GM23248 (cell line): ENCODE measurements around the gene VPS37B. TPM values are rescaled to one million over a fixed set of nuclear protein-coding genes. Genes with fewer than 3 reads are reported as not detected.

ENCODE experiments used
- DNase-seq: peaks from one replicate; pipeline ENCODE4 v3.0.0-alpha.2; 2015
- H2AFZ ChIP-seq: fragments of 200-600 bp; sonication (generic); 2 replicates; pipeline ENCODE4 v1.6.1; 2016; ENCODE audit warnings: antibody characterized with exemption
- H3F3A ChIP-seq: fragments of 200-600 bp; sonication (generic); 2 replicates; pipeline ENCODE4 v1.6.1; 2016; ENCODE audit warnings: mild to moderate bottlenecking, antibody characterized with exemption, mixed run types; ENCODE audit not compliant: insufficient read depth
- H3K27ac ChIP-seq: fragments of 200-600 bp; sonication (generic); 2 replicates; pipeline ENCODE4 v1.5.1; 2016; ENCODE audit warnings: mild to moderate bottlenecking
- H3K27me3 ChIP-seq: fragments of 200-600 bp; sonication (generic); replicated peaks from 2 replicates; pipeline ENCODE4 v1.6.1; 2016; ENCODE audit warnings: mild to moderate bottlenecking; ENCODE audit not compliant: insufficient read depth
- H3K36me3 ChIP-seq: fragments of 200-600 bp; sonication (generic); 2 replicates; pipeline ENCODE4 v1.6.1; 2016; ENCODE audit warnings: low read depth, mild to moderate bottlenecking
- H3K4me1 ChIP-seq: fragments of 200-600 bp; sonication (generic); 2 replicates; pipeline ENCODE4 v1.6.1; 2016; ENCODE audit warnings: mild to moderate bottlenecking; ENCODE audit not compliant: insufficient read depth
- H3K4me2 ChIP-seq: fragments of 200-600 bp; sonication (generic); one replicate; pipeline ENCODE4 v1.6.1; 2016; ENCODE audit warnings: mild to moderate bottlenecking; ENCODE audit not compliant: unreplicated experiment
- H3K4me3 ChIP-seq: fragments of 200-600 bp; sonication (generic); 2 replicates; pipeline ENCODE4 v1.5.1; 2016; ENCODE audit warnings: mild to moderate bottlenecking
- H3K79me2 ChIP-seq: fragments of 200-600 bp; sonication (generic); 2 replicates; pipeline ENCODE4 v1.6.1; 2016; ENCODE audit warnings: mild to moderate bottlenecking; ENCODE audit not compliant: insufficient read depth
- H3K9ac ChIP-seq: fragments of 200-600 bp; sonication (generic); 2 replicates; pipeline ENCODE4 v1.6.1; 2016; ENCODE audit warnings: mild to moderate bottlenecking
- H3K9me2 ChIP-seq: fragments of 200-600 bp; sonication (generic); 2 replicates; pipeline ENCODE4 v1.6.1; 2016; ENCODE audit warnings: mixed run types, mild to moderate bottlenecking, moderate library complexity; ENCODE audit not compliant: insufficient read depth
- H3K9me3 ChIP-seq: fragments of 200-600 bp; sonication (generic); one replicate; pipeline ENCODE4 v1.6.1; 2017; ENCODE audit warnings: low read depth
- H4K20me1 ChIP-seq: fragments of 200-600 bp; sonication (generic); 2 replicates; pipeline ENCODE4 v1.6.0; 2016; ENCODE audit not compliant: insufficient read depth
- EZH2 ChIP-seq: fragments of 200-600 bp; sonication (generic); IDR thresholded peaks from 2 replicates; pipeline ENCODE4 v1.6.1; 2018; ENCODE audit warnings: antibody characterized with exemption, mild to moderate bottlenecking; ENCODE audit not compliant: insufficient read depth, poor library complexity, severe bottlenecking
- EZH2phosphoT487 ChIP-seq: fragments of 200-600 bp; sonication (generic); IDR thresholded peaks from 2 replicates; pipeline ENCODE4 v1.6.1; 2018; ENCODE audit warnings: antibody characterized with exemption, moderate library complexity, mild to moderate bottlenecking, low read depth; ENCODE audit not compliant: insufficient read depth
- WGBS, 2 experiments: methylation state at CpG; one replicate each; pipeline ENCODE4 v1.1.6; 2015 to 2017; ENCODE audit warnings: low lambda C conversion rate in 2 of 2, low coverage in 1 of 2; ENCODE audit errors: missing lambda C conversion rate in 2 of 2; 5-methylcytosine and 5-hydroxymethylcytosine counted together
- in situ Hi-C: fragments of 300-500 bp; cut with MboI; formaldehyde crosslinking; loops from 2 replicates; pipeline ENCODE4 v1.15.0; 2020
- polyA plus RNA-seq: library from polyadenylated mRNA; unstranded; fragments of >200 nt; fragmentation: Nextera tagmentation; extraction: Ambion mirVana; gene quantifications from 2 replicates; pipeline ENCODE4 v1.2.1, GENCODE V29; 2016
- total RNA-seq: library from RNA; depleted of rRNA; stranded (reverse); fragments of >200 nt; shearing (Covaris generic); gene quantifications from 2 replicates; pipeline ENCODE4 v1.2.3, GENCODE V29; 2014

VPS37B gene
- total and polyA plus RNA-seq, 2 experiments from 2014 or later, result 19.1 to 31.3 TPM

DNA sequence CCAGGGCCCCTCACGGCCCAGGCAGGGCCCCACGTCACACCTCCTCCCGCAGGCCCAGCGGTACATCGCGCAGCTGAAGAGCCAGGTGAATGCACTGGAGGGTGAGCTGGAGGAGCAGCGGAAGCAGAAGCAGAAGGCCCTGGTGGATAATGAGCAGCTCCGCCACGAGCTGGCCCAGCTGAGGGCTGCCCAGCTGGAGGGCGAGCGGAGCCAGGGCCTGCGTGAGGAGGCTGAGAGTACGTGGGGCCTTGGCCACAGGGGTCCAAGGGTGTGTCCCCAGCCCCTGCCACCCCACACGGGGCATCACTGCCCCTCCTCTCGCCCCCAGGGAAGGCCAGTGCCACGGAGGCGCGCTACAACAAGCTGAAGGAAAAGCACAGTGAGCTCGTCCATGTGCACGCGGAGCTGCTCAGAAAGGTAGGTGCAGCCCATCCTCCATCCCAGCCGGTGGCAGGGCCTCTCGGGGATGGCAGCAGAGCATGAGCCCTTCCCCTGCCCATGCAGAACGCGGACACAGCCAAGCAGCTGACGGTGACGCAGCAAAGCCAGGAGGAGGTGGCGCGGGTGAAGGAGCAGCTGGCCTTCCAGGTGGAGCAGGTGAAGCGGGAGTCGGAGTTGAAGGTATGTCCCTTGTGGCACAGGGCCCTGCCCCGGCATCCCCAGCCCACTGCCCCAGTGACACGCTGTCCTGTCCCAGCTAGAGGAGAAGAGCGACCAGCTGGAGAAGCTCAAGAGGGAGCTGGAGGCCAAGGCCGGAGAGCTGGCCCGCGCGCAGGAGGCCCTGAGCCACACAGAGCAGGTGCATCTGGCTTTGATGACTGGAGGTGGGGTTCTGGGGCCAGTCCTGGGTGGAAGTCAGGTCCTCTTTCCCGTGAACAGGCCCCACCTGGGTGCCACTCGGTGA is 39.7 kb downstream of the VPS37B start:
- Histone ChIP-seq H3K9me2 (no peaks in the 10 kb centered on the region), H3K79me2 (no peaks in the 10 kb centered on the region), H4K20me1 (no peaks in the 10 kb centered on the region), H3K9ac (no peak overlapping the region), H2AFZ (no peak overlapping the region), H3K36me3 (no peaks in the 10 kb centered on the region), H3K27ac (no peak overlapping the region), H3K27me3 (no peaks in the 10 kb centered on the region), H3K4me2 (no peak overlapping the region), H3K4me3 (no peak overlapping the region), H3K4me1 (peaks cover 15% of the 10 kb centered on the region), H3F3A (peaks cover 14% of the 10 kb centered on the region), H3K9me3 (no peaks in the 10 kb centered on the region)
- TF ChIP-seq EZH2phosphoT487, result no peak
- no peak for TF ChIP-seq EZH2
- WGBS, 2 experiments, result 94 to 96% methylated on average over 37 to 40 of the region's 40 CpGs
- in situ Hi-C loops, result loop anchor here (5.0 to 25.0 kb wide), 2 partner anchors 96 to 381 kb away; partner anchors contain the start of genes MPHOSPH9 and MTRFR
- DNase-seq, result no peak

- WGBS, 2 experiments, result 90 to 93% methylated on average over 21 to 22 of the region's 24 CpGs
- Histone ChIP-seq H3K36me3 (no peaks in the 10 kb centered on the region), H4K20me1 (no peaks in the 10 kb centered on the region), H3K4me3 (no peak overlapping the region), H3K4me2 (no peak overlapping the region), H2AFZ (no peak overlapping the region), H3K9ac (no peak overlapping the region), H3K4me1 (peaks cover 15% of the 10 kb centered on the region), H3K9me2 (no peaks in the 10 kb centered on the region), H3K9me3 (no peaks in the 10 kb centered on the region), H3F3A (peaks cover 14% of the 10 kb centered on the region), H3K79me2 (no peaks in the 10 kb centered on the region), H3K27ac (no peak overlapping the region), H3K27me3 (no peaks in the 10 kb centered on the region)
- in situ Hi-C loops, result loop anchor here (5.0 to 25.0 kb wide), 2 partner anchors 97 to 382 kb away; partner anchors contain the start of genes MPHOSPH9 and MTRFR
- no peak for DNase-seq
- TF ChIP-seq EZH2phosphoT487 (no peak), EZH2 (no peak)
Observed at GRCh38 chr12:122855071-122855829, 40.7 kb downstream of the VPS37B start.

DNA sequence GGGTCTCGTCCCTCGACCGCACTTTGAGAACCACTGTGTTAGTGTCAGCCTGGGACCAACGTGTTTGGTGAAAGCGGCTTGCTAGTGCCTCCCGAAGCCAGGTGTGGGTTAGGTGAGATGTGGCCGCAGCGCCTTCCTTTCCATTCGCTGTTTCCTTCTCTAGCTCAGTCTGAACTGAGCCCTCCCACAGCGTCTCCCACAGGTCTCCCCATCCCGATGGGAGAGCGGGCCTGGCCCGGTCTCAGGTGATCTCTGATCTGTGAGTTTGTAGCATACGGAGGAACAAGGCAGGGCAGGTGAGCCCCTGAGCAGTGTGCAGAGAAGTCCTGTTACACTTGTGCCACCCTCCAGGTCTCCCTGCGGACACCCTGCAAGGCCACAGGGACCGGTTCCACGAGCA is 41.4 kb downstream of the VPS37B start:
- peaks cover 15% of the 10 kb centered on the region for H3K4me1 ChIP-seq
- no peaks in the 10 kb centered on the region for H3K79me2 ChIP-seq
- H3K9me3 ChIP-seq, result no peaks in the 10 kb centered on the region
- H3K9ac ChIP-seq, result no peak overlapping the region
- no peak overlapping the region for H2AFZ ChIP-seq
- DNase-seq, result no peak
- H3K4me2 ChIP-seq, result no peak overlapping the region
- TF ChIP-seq EZH2 (no peak), EZH2phosphoT487 (no peak)
- 94 to 98% methylated on average over 17 of the region's 17 CpGs for WGBS, 2 experiments
- no peaks in the 10 kb centered on the region for H3K36me3 ChIP-seq
- no peaks in the 10 kb centered on the region for H3K9me2 ChIP-seq
- in situ Hi-C loops, result loop anchor here (25.0 kb wide), 1 partner anchor 383 kb away; the partner anchor contains the start of genes MPHOSPH9 and MTRFR
- no peaks in the 10 kb centered on the region for H4K20me1 ChIP-seq
- no peaks in the 10 kb centered on the region for H3K27me3 ChIP-seq
- peaks cover 14% of the 10 kb centered on the region for H3F3A ChIP-seq
- H3K4me3 ChIP-seq, result no peak overlapping the region
- no peak overlapping the region for H3K27ac ChIP-seq

GRCh38 chr12:122853582-122854245 is 42.2 kb downstream of the VPS37B start:
- Histone ChIP-seq H3F3A (peaks cover 14% of the 10 kb centered on the region), H3K27ac (no peak overlapping the region), H3K36me3 (no peaks in the 10 kb centered on the region), H3K4me3 (no peak overlapping the region), H3K79me2 (no peaks in the 10 kb centered on the region), H3K27me3 (no peaks in the 10 kb centered on the region), H2AFZ (no peak overlapping the region), H4K20me1 (no peaks in the 10 kb centered on the region), H3K4me1 (peaks cover 15% of the 10 kb centered on the region), H3K9ac (no peak overlapping the region), H3K9me3 (no peaks in the 10 kb centered on the region), H3K4me2 (no peak overlapping the region), H3K9me2 (no peaks in the 10 kb centered on the region)
- in situ Hi-C loops, result loop anchor here (25.0 kb wide), 1 partner anchor 384 kb away; the partner anchor contains the start of genes MPHOSPH9 and MTRFR
- DNase-seq, result no peak
- 82 to 85% methylated on average over 15 to 17 of the region's 17 CpGs for WGBS, 2 experiments
- TF ChIP-seq EZH2phosphoT487, result no peak
- TF ChIP-seq EZH2, result no peak
